Transverse colon (tissue), 4 donors: ENCODE measurements around the gene TIMM8A. TPM values are rescaled to one million over a fixed set of nuclear protein-coding genes. Genes with fewer than 3 reads are reported as not detected.

Experiments
- DNase-seq: peaks from one replicate; pipeline ENCODE4 v3.0.0-alpha.2; 2019
- H3K27ac ChIP-seq, 4 donors: fragments of 200-600 bp; sonication (generic); 2 replicates each; pipeline ENCODE4 v1.5.1; 2016 to 2018; ENCODE audit warnings: inconsistent platforms in 4 of 4
- H3K27me3 ChIP-seq: fragments of 200-600 bp; sonication (generic); 2 replicates; pipeline ENCODE4 v1.5.1; 2017; ENCODE audit warnings: inconsistent platforms
- H3K36me3 ChIP-seq, 4 donors: fragments of 200-600 bp; sonication (generic); 2 replicates each; pipeline ENCODE4 v1.5.1; 2017 to 2019; ENCODE audit warnings: inconsistent platforms in 4 of 4
- H3K4me1 ChIP-seq, 4 donors: fragments of 200-600 bp; sonication (generic); 2 replicates each; pipeline ENCODE4 v1.5.1; 2017 to 2020; ENCODE audit warnings: inconsistent platforms in 4 of 4
- H3K4me3 ChIP-seq, 4 donors: fragments of 200-600 bp; sonication (generic); 1 replicate in 1 of 4; 2 replicates in 3 of 4; pipeline versions ENCODE4 v1.5.1 to v1.6.1; 2017 to 2019; ENCODE audit warnings: inconsistent platforms in 4 of 4
- H3K9me3 ChIP-seq, 2 donors: fragments of 200-600 bp; sonication (generic); 2 replicates each; pipeline ENCODE4 v1.5.1; 2017 to 2019; ENCODE audit warnings: inconsistent platforms in 2 of 2
- EP300 ChIP-seq: sonication (generic); formaldehyde crosslinking; IDR thresholded peaks from one replicate; pipeline ENCODE4 v1.6.1; 2017; ENCODE audit warnings: antibody characterized with exemption, low read depth
- POLR2A ChIP-seq: fragments of 450-650 bp; IDR thresholded peaks from one replicate; pipeline ENCODE4 v1.6.1; 2016; ENCODE audit warnings: antibody characterized with exemption, mild to moderate bottlenecking, moderate library complexity
- POLR2AphosphoS5 ChIP-seq, 3 donors: sonication (generic); formaldehyde crosslinking; IDR thresholded peaks; one replicate each; pipeline ENCODE4 v1.6.1; 2016; ENCODE audit warnings: antibody characterized with exemption in 3 of 3
- WGBS, 2 donors: methylation state at CpG; one replicate each; pipeline ENCODE4 v1.1.5; 2018; ENCODE audit warnings: low coverage in 1 of 2; 5-methylcytosine and 5-hydroxymethylcytosine counted together
- in situ Hi-C, 4 donors: fragments of 200-750 bp; cut with MboI; loops; one replicate each; pipeline versions ENCODE4 v1.15.0 to v1.15.1; 2017; ENCODE audit warnings: low sequenced_read_pairs in 3 of 4, low pct_ligation_motif_present in 1 of 4, low pct_unique_long_range_greater_than_20kb in 1 of 4
- intact Hi-C: fragments of 100-400 bp; cut with DNase I; formaldehyde crosslinking; loops from one replicate; pipeline ENCODE4 v1.15.1; 2023; ENCODE audit warnings: low total_unique reads
- total RNA-seq, 4 donors: library from RNA; depleted of rRNA; stranded (reverse); fragments of >200 nt; gene quantifications; one replicate each; pipeline ENCODE4 v1.1.0, GENCODE V29; 2016
- TF ChIP-seq, protein P1 (sequence below), 5 experiments: fragments of 200-600 bp in 3 of 5; fragments of 450-650 bp in 2 of 5; sonication (generic) in 3 of 5; IDR thresholded peaks; 1 replicate in 2 of 5; 2 replicates in 3 of 5; pipeline ENCODE4 v1.5.1; 2016 to 2017; ENCODE audit warnings: antibody characterized with exemption in 5 of 5, inconsistent platforms in 3 of 5, mild to moderate bottlenecking in 2 of 5, moderate library complexity in 1 of 5

Gene TIMM8A
- total RNA-seq, 4 donors from 2014 or later = 2.8 to 8.6 (median 5.5) TPM

DNA sequence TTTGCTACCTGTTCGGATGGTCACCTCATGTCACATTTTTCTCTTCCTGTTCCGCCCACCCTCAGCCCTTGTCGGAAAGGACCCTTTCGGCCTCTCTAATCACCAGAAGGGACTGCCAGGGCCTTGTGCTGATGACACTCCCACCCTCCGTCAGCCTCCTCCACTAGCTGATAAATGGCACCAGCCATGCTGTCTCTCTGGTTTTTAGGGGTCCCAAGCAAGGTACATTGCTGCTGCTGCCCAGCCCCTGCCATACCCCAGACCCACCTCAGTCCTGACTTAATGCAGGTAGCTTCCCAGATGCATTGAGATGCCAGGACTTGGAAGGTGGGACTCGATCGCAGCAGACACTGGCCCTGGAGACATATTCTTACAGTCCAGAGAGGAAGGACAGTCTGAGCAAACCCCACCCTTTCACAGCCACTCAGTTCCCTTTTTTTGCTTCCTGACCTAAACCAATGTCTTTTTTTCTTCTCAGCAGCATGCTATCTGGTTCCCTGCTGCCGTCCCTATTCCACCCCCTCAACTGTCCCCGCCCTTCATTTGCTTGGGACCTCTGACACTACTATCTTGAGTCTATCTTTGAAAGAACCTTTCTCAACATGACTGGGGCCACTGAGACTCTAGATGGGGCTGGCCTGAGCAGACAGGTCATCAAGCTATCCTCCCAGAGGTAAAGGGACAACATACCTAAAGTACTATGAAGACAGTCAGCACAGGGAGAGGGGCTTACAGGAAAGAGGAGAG is 37.4 kb upstream of the TIMM8A start, which contains the start of gene BTK:
Gene BTK (minus strand): TSS at position 397 of the 747 bp plus-strand sequence. CDS start 10,907 bp downstream, outside the sequence.
- TF ChIP-seq POLR2AphosphoS5 (IDR thresholded peaks at IDR 0.05) (peak in 1 of 3 donors; percentile 22), EP300 (no peak), POLR2A (no peak)
- TF ChIP-seq, protein P1, sequence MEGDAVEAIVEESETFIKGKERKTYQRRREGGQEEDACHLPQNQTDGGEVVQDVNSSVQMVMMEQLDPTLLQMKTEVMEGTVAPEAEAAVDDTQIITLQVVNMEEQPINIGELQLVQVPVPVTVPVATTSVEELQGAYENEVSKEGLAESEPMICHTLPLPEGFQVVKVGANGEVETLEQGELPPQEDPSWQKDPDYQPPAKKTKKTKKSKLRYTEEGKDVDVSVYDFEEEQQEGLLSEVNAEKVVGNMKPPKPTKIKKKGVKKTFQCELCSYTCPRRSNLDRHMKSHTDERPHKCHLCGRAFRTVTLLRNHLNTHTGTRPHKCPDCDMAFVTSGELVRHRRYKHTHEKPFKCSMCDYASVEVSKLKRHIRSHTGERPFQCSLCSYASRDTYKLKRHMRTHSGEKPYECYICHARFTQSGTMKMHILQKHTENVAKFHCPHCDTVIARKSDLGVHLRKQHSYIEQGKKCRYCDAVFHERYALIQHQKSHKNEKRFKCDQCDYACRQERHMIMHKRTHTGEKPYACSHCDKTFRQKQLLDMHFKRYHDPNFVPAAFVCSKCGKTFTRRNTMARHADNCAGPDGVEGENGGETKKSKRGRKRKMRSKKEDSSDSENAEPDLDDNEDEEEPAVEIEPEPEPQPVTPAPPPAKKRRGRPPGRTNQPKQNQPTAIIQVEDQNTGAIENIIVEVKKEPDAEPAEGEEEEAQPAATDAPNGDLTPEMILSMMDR (IDR thresholded peaks at IDR 0.05) = no peak
- Histone ChIP-seq H3K4me1 (no peaks in the 10 kb centered on the region), H3K27me3 (no peaks in the 10 kb centered on the region), H3K4me3 (no peak within 1 kb of the TSS), H3K27ac (peak within 1 kb of the TSS in 3 of 4 donors; percentile 18 to 59 (median 35)), H3K36me3 (no peaks in the 10 kb centered on the region), H3K9me3 (no peaks in the 10 kb centered on the region)
- intact Hi-C loops = no loop called here
- in situ Hi-C loops = no loop called here
- 73 to 79% methylated on average over 4 to 9 of the region's 9 CpGs for WGBS, 2 donors
- DNase-seq = peak; percentile 31

DNA sequence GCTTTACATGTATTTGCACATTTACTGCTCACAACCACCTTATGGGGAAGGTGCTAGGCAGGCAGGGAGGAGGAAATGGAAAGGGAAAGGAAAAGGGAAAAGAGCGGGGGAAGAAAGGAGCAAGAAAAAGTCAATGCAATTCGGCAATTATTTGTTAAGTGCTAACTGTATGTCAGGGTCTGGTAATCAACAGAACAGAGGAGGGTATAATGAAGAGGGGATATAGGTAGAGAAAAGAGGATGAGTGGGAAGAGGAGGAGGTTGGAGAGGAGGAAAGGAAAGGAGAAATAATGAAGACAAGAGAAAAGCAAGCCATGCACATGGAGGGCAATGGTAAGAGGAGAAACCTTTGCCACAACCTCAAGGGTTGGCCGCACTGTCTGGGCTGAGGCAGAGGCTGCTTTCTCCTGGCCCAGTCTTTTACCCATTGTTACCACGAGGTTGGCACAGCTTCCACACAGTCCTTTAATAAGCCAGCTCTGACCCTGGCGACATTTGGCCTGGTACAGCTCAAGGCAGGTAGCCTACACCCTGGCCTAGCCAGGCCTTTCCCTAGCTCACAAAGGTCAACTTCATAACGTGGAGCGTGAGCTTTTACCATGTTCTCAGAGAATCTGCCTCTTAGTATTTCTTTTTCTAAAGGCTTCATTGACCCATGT is 36.6 kb upstream of the TIMM8A start:
- Histone ChIP-seq H3K9me3 (no peaks in the 10 kb centered on the region), H3K4me1 (no peaks in the 10 kb centered on the region), H3K27ac (peak overlapping the region in 2 of 4 donors; percentile 18 to 59), H3K27me3 (no peaks in the 10 kb centered on the region), H3K36me3 (no peaks in the 10 kb centered on the region), H3K4me3 (no peak overlapping the region)
- DNase-seq = no peak
- intact Hi-C loops (no loop called here), in situ Hi-C loops (no loop called here)
- TF ChIP-seq EP300 = no peak
- no peak for TF ChIP-seq POLR2AphosphoS5 (IDR thresholded peaks at IDR 0.05)
- TF ChIP-seq, protein P1 (IDR thresholded peaks at IDR 0.05) = no peak
- 67 to 71% methylated on average over 2 to 7 of the region's 7 CpGs for WGBS, 2 donors

DNA sequence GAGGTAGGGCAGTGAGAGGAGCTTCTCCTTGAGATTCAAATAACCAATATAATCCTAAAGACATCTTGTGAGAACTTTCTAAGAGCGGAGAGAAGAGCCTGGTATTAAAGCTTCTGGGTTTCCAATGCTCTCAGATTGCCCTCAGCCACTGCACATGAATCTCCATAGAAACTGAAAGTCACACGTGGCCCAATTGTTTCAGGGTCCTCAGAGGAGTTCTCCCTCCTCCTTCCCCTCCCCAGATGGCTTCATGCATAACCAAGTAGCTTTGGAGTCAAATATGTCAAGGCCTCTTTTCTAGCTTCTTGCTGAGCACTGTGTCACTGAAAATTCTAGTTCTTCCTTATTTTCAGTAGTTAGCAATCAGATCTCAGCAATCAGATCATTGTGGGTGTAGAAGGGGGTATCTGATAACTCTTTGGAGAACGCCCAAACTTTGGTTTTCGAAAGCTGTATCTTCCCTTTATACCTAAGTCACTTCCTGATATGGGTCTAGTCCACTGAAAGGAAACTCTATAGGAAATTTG is 35.2 kb upstream of the TIMM8A start:
- H3K27me3 ChIP-seq = no peaks in the 10 kb centered on the region
- H3K4me3 ChIP-seq = no peak overlapping the region
- H3K27ac ChIP-seq = no peak overlapping the region
- intact Hi-C loops = no loop called here
- H3K36me3 ChIP-seq = no peaks in the 10 kb centered on the region
- no peaks in the 10 kb centered on the region for H3K9me3 ChIP-seq
- in situ Hi-C loops = no loop called here
- DNase-seq = peak; percentile 26
- 60% methylated on average over 4 of the region's 4 CpGs; no CpG with 5 or more reads in 1 of the 2 donors for WGBS, 2 donors
- no peaks in the 10 kb centered on the region for H3K4me1 ChIP-seq
- TF ChIP-seq POLR2AphosphoS5 (IDR thresholded peaks at IDR 0.05) = no peak
- no peak for TF ChIP-seq EP300
- TF ChIP-seq POLR2A = no peak
- TF ChIP-seq, protein P1 (IDR thresholded peaks at IDR 0.05) = no peak

DNA sequence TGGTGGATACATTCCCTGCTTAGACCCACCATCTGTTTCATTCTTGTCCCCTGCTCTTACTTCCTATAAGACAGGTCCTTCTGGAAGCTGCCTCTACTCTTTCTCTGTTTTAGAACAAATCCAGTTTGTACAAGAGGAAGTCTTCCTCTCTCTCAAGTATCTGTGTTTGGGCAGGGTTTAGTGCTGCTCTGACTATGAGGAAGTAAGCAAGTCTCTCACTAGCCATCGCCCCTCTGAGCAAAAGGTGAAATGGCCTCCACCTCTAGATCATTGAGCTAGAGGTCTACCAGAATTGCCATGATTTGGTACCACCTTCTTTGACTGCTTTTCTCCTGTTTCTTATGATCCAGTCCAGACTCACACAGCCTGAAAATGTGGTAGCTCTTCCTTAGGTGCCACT is 29.0 kb upstream of the TIMM8A start:
- Histone ChIP-seq H3K9me3 (no peaks in the 10 kb centered on the region), H3K36me3 (no peaks in the 10 kb centered on the region), H3K4me1 (no peaks in the 10 kb centered on the region), H3K27me3 (no peaks in the 10 kb centered on the region), H3K27ac (no peak overlapping the region), H3K4me3 (no peak overlapping the region)
- DNase-seq = no peak
- 40% methylated on average over 1 of the region's 1 CpG; no CpG with 5 or more reads in 1 of the 2 donors for WGBS, 2 donors
- in situ Hi-C loops (no loop called here), intact Hi-C loops (no loop called here)
- TF ChIP-seq EP300 (no peak), POLR2A (no peak), POLR2AphosphoS5 (IDR thresholded peaks at IDR 0.05) (no peak)
- TF ChIP-seq, protein P1 (IDR thresholded peaks at IDR 0.05) = no peak
